ENCODE data around the gene PLEKHA7. TPM values are rescaled to one million over a fixed set of nuclear protein-coding genes. Genes with fewer than 3 reads are reported as not detected.
A peak's percentile ranks its signal among the peaks of the same experiment; 100 is the strongest.

PLEKHA7 gene
- total and polyA plus RNA-seq, 2 of the 13 experiments (the other 11 are each of a cell fraction or from before 2014, with no cell fraction given) = 17.5 to 18.7 TPM

- TF ChIP-seq DMAP1 (CRISPR knock-in tag; IDR thresholded peaks at IDR 0.05) = no peak
- no peak for TF ChIP-seq JDP2 (CRISPR knock-in tag; IDR thresholded peaks at IDR 0.05; ENCODE audit: borderline replicate concordance)
- peak; percentile 34; the same call in 1 of the 2 replicates for TF ChIP-seq CREM (IDR thresholded peaks at IDR 0.05)
- no peak for TF ChIP-seq CREM (CRISPR knock-in tag; IDR thresholded peaks at IDR 0.05)
- TF ChIP-seq MAFF (IDR thresholded peaks at IDR 0.05; ENCODE audit: low read depth, low read length) = no peak
- no peak for TF ChIP-seq ZNF136 (CRISPR knock-in tag; IDR thresholded peaks at IDR 0.05; ENCODE audit: low read depth)
- no peak for TF ChIP-seq ZNF225 (CRISPR knock-in tag; IDR thresholded peaks at IDR 0.05)
- TF ChIP-seq ZUFSP (CRISPR knock-in tag; IDR thresholded peaks at IDR 0.05; ENCODE audit: borderline replicate concordance) = no peak
- TF ChIP-seq REL (CRISPR knock-in tag; conservative IDR thresholded peaks at IDR 0.05) = no peak
- no peak for TF ChIP-seq LBX2 (CRISPR knock-in tag; IDR thresholded peaks at IDR 0.05; ENCODE audit: borderline replicate concordance)
- no peak for TF ChIP-seq TEAD2 (CRISPR knock-in tag; IDR thresholded peaks at IDR 0.05)
- no peak for TF ChIP-seq ZNF75D (CRISPR knock-in tag; IDR thresholded peaks at IDR 0.05; ENCODE audit: borderline replicate concordance)
- TF ChIP-seq TIGD3 (CRISPR knock-in tag; IDR thresholded peaks at IDR 0.05; ENCODE audit: borderline replicate concordance) = no peak
- no peak for TF ChIP-seq ZNF598 (CRISPR knock-in tag; IDR thresholded peaks at IDR 0.05; ENCODE audit: borderline replicate concordance)
- no peak for TF ChIP-seq SNRNP70 (IDR thresholded peaks at IDR 0.05; ENCODE audit: low read depth, low read length)
- TF ChIP-seq ZNF589 (CRISPR knock-in tag; conservative IDR thresholded peaks at IDR 0.05) = no peak
- no peak for TF ChIP-seq ZBTB26 (CRISPR knock-in tag; IDR thresholded peaks at IDR 0.05; ENCODE audit: borderline replicate concordance)
- no peak for TF ChIP-seq E2F5 (CRISPR knock-in tag; conservative IDR thresholded peaks at IDR 0.05)
- no peak for TF ChIP-seq MLLT10 (CRISPR knock-in tag; IDR thresholded peaks at IDR 0.05)
- no peak for TF ChIP-seq MBNL3 (CRISPR knock-in tag; conservative IDR thresholded peaks at IDR 0.05)
- TF ChIP-seq RFXANK (CRISPR knock-in tag; IDR thresholded peaks at IDR 0.05) = no peak
- no peak for TF ChIP-seq GMEB1 (CRISPR knock-in tag; IDR thresholded peaks at IDR 0.05; ENCODE audit: borderline replicate concordance)
- no peak for TF ChIP-seq GLI4 (CRISPR knock-in tag; IDR thresholded peaks at IDR 0.05; ENCODE audit: borderline replicate concordance)
- no peak for TF ChIP-seq NR2F2 (IDR thresholded peaks at IDR 0.05; ENCODE audit: borderline replicate concordance, low read depth)
- TF ChIP-seq RBFOX2 (IDR thresholded peaks at IDR 0.05; ENCODE audit: low read depth, low read length) = no peak
These were observed 32.5 kb downstream of the PLEKHA7 start (continued) for GRCh38 chr11:16981651-16982194.
